ENCODE data around the gene ARID3B.

ARID3B gene

GRCh38 chr15:74618841-74619596 is 78.0 kb downstream of the ARID3B start:
- Histone ChIP-seq H3K27me3 (ENCODE audit: insufficient read depth, poor library complexity, severe bottlenecking) (no peaks in the 10 kb centered on the region), H3K27ac (replicated peaks) (no peak overlapping the region), H3K4me3 (replicated peaks; ENCODE audit: insufficient read depth, low read length) (no peak overlapping the region)
- DNase-seq (ENCODE audit: low read depth in 1 of 2, low spot score in 1 of 2) = no peak
- TF ChIP-seq POLR2AphosphoS5 (IDR thresholded peaks at IDR 0.05; ENCODE audit: low read depth) = no peak
- TF ChIP-seq GABPA (IDR thresholded peaks at IDR 0.05; ENCODE audit: low read depth) = no peak
- TF ChIP-seq SPI1 (IDR thresholded peaks at IDR 0.05; ENCODE audit: borderline replicate concordance, low read depth) = no peak
- TF ChIP-seq, protein P1, sequence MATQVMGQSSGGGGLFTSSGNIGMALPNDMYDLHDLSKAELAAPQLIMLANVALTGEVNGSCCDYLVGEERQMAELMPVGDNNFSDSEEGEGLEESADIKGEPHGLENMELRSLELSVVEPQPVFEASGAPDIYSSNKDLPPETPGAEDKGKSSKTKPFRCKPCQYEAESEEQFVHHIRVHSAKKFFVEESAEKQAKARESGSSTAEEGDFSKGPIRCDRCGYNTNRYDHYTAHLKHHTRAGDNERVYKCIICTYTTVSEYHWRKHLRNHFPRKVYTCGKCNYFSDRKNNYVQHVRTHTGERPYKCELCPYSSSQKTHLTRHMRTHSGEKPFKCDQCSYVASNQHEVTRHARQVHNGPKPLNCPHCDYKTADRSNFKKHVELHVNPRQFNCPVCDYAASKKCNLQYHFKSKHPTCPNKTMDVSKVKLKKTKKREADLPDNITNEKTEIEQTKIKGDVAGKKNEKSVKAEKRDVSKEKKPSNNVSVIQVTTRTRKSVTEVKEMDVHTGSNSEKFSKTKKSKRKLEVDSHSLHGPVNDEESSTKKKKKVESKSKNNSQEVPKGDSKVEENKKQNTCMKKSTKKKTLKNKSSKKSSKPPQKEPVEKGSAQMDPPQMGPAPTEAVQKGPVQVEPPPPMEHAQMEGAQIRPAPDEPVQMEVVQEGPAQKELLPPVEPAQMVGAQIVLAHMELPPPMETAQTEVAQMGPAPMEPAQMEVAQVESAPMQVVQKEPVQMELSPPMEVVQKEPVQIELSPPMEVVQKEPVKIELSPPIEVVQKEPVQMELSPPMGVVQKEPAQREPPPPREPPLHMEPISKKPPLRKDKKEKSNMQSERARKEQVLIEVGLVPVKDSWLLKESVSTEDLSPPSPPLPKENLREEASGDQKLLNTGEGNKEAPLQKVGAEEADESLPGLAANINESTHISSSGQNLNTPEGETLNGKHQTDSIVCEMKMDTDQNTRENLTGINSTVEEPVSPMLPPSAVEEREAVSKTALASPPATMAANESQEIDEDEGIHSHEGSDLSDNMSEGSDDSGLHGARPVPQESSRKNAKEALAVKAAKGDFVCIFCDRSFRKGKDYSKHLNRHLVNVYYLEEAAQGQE (IDR thresholded peaks at IDR 0.05; ENCODE audit: insufficient replicate concordance, low read depth) = no peak
- TF ChIP-seq, protein P2, sequence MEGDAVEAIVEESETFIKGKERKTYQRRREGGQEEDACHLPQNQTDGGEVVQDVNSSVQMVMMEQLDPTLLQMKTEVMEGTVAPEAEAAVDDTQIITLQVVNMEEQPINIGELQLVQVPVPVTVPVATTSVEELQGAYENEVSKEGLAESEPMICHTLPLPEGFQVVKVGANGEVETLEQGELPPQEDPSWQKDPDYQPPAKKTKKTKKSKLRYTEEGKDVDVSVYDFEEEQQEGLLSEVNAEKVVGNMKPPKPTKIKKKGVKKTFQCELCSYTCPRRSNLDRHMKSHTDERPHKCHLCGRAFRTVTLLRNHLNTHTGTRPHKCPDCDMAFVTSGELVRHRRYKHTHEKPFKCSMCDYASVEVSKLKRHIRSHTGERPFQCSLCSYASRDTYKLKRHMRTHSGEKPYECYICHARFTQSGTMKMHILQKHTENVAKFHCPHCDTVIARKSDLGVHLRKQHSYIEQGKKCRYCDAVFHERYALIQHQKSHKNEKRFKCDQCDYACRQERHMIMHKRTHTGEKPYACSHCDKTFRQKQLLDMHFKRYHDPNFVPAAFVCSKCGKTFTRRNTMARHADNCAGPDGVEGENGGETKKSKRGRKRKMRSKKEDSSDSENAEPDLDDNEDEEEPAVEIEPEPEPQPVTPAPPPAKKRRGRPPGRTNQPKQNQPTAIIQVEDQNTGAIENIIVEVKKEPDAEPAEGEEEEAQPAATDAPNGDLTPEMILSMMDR (IDR thresholded peaks at IDR 0.05; ENCODE audit: insufficient read depth, low read length) = no peak

GRCh38 chr15:74619916-74620635 is 79.1 kb downstream of the ARID3B start:
- no peaks in the 10 kb centered on the region for H3K27me3 ChIP-seq (ENCODE audit: insufficient read depth, poor library complexity, severe bottlenecking)
- no peak overlapping the region for H3K27ac ChIP-seq (replicated peaks)
- TF ChIP-seq, protein P1 (IDR thresholded peaks at IDR 0.05; ENCODE audit: insufficient replicate concordance, low read depth) = no peak
- no peak for TF ChIP-seq GABPA (IDR thresholded peaks at IDR 0.05; ENCODE audit: low read depth)
- TF ChIP-seq SPI1 (IDR thresholded peaks at IDR 0.05; ENCODE audit: borderline replicate concordance, low read depth) = no peak
- TF ChIP-seq, protein P2 (IDR thresholded peaks at IDR 0.05; ENCODE audit: insufficient read depth, low read length) = no peak
- TF ChIP-seq POLR2AphosphoS5 (IDR thresholded peaks at IDR 0.05; ENCODE audit: low read depth) = no peak
- no peak overlapping the region for H3K4me3 ChIP-seq (replicated peaks; ENCODE audit: insufficient read depth, low read length)
- DNase-seq (ENCODE audit: low read depth in 1 of 2, low spot score in 1 of 2) = no peak

GRCh38 chr15:74620636-74621545 is 79.9 kb downstream of the ARID3B start:
- Histone ChIP-seq H3K4me3 (replicated peaks; ENCODE audit: insufficient read depth, low read length) (no peak overlapping the region), H3K27me3 (ENCODE audit: insufficient read depth, poor library complexity, severe bottlenecking) (no peaks in the 10 kb centered on the region), H3K27ac (replicated peaks) (no peak overlapping the region)
- DNase-seq (ENCODE audit: low read depth in 1 of 2, low spot score in 1 of 2) = peak; percentile 42 to 84
- TF ChIP-seq, protein P2 (IDR thresholded peaks at IDR 0.05; ENCODE audit: insufficient read depth, low read length) = peak; percentile 99
- TF ChIP-seq, protein P1 (IDR thresholded peaks at IDR 0.05; ENCODE audit: insufficient replicate concordance, low read depth) = no peak

Measured in HL-60 (cell line).